DMS 273 (cell line): Measurements from ENCODE around the gene COA4.
"Not testable (repeated sequence)": the region's sequence is repeated elsewhere in the genome, so short reads cannot be mapped to it uniquely, and the experiment has no call there.

Source experiments
- DNase-seq: peaks from one replicate; lab custom pipeline; 2025; ENCODE audit not compliant: unreplicated experiment; lab: John Stamatoyannopoulos, UW

Gene COA4

DNA sequence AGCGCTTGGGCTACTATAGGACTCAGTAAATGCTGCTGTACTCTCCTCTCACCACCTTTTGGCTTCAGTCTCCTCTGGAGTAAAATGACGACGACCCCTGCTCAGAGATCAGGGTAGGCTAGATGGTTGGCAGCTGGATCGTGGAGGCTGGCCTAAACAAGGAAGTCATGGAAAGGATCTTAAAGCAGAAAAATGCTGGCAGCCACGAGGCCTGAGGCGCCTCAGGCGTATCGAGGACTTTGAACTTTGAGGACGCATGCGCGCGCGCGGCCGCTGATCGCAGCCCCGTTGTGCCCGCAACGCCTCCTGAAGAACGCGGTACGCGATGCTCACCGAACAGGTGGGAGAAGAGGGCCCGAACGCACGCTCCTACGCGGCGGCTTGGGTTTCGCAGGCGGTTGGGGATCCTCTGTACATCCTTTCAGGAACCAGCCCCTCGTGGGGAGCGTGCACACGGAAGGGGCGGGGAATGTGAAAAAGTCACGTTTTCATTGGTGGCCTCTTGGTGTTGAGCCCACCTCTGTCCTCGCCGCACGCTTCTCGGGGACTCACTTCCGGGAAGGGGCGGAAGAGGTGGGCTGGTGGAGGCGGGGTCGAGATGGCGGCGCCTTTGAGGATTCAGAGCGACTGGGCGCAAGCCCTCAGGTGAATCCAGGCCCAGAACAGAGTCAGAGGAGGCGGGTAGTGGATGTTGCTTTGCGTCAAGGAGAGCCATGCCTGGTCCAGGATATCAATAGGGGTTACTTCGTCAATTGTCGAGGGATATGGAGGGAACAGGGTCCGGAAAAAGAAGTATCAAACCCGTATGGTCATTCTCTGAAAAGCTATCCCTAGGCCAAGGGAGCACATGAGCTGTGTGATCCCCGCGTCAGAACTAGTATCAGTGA lies at the start of gene COA4, which contains the start of gene PAAF1:
Gene COA4 (minus strand): TSS at position 423 of the 887 bp plus-strand sequence. CDS start 3,468 bp downstream, outside the sequence.
Gene PAAF1 (plus strand): TSS at position 576 of the 887 bp plus-strand sequence. CDS start 23 bp downstream, at position 599.
- peak; percentile 99 for DNase-seq

DNA sequence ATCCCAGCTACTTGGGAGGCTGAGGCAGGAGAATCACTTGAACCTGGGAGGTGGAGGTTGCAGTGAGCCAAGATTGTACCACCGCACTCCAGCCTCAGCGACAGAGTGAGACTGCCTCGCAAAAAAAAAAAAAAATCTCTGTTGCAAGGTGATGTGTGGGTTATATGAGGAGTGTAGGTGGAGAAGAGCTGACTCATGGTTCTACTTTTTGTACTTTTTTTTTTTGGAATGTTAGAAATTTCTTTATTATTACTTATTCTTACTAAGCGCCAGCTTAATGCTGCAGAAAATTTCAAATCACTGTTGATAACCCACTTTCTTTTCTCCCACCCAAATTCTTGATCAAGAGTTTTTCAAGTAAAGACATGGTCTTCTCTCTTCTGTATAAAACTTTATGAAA lies 44.5 kb upstream of the COA4 start:
- no peak for DNase-seq

DNA sequence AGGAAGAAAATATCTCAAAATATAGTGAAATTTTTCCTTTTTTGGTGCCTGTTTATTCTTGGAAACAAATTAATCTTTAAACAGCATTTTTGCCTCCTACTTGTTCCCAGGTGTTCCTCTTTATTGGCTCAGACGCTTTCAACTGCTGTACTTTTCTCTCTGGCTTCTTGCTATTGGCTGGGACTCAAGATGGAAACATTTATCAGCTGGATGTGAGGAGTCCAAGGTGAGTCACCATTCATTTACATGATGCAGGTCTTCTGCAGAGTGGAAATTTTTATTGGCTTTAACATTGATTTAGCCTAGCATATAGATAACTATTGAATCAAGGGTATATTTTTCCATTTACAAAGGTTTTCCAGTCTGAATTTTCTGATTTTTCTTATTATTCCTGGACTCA lies 39.8 kb upstream of the COA4 start:
- no peak for DNase-seq

- DNase-seq, result no peak
Measured at GRCh38 chr11:73914284-73914683, 37.6 kb upstream of the COA4 start.

DNA sequence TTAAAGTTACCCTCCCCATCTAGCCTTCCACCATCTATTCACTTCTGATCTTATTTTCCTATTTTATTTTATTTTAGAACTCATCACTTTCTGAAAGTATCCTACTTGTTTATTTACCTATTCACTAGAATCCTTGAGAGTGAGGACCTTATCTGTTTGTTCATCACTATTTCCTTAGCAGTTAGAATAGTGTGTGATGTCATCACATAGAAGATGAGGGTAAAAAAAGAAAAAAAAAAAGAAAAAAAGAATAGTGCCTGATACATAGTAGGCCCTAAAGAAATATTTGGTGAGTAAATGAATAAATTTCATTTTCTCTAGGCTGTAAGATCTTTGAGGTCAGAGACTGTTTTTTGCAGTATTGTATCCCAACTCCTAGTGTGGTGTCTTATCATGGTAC lies 36.8 kb upstream of the COA4 start:
- DNase-seq, result no peak

DNA sequence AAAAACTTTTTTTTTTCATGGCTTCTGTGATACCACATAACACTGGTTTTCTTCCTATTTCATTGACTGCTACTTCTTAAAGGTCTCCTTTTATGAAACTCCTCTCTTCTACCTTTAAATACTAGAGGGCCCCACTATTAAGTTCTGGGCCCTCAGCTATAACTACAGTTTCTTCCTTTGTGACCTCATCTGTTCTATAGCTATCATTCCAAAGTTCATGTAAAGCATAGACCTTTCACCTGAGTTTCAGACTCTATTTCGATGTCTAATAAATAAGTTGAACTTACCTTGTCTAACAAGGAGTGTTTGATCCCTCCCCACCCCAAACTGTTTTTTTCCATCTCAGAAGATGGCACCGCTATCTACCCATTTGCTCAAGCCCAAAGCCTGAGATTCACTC lies 35.4 kb upstream of the COA4 start:
- no peak for DNase-seq

- no peak for DNase-seq
Measured at GRCh38 chr11:73907191-73907590, 30.5 kb upstream of the COA4 start.

DNA sequence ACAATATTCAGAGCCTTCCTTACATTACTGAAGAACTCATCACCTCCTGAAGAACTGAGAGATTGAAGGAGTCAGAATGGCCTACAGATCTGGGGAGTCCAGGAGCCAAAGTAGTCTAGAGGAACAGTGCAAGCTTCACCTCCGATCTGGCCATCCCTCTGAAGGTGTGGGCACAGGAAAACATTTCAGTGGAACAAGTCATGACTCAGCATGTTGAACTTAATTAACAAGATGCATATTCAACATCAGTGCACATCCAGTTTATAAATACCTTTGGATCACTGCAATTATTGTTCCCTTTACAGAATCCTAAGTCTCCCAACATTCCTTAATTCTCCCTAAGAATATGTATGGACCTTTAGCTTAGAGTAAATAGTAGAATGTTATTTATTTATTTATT lies 25.7 kb upstream of the COA4 start:
- no peak for DNase-seq

DNA sequence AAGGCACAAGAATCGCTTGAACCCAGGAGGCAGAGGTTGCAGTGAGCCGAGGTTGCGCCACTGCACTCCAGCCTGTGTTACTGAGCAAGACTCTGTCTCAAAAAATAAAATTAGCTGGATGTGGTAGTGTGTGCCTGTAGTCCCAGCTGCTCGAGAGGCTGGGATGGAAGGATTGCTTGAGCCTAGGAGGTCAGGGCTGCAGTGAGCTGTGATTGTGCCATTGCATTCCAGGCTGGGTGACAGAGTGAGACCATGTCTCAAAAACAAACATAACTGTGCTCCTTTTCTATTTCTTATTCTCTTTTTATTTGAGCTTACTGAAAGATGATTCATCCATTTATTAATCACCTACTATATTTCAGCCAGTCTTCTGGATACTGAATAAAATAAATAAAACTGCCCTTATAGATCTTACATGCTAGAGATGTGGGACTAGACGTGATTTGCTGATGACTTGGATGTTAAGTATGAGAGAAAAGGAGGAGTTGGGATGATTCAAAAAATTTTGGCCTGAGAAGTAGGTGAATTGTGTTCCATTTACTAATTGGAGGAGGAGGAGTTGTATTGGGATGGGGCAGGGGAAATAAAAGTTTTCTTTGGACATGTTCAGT lies 18.2 kb upstream of the COA4 start:
- DNase-seq, result no peak

GRCh38 chr11:73893041-73893440 lies 16.4 kb upstream of the COA4 start:
- DNase-seq, result no peak

- DNase-seq, result no peak
Measured at GRCh38 chr11:73889536-73889935, 12.9 kb upstream of the COA4 start.

DNA sequence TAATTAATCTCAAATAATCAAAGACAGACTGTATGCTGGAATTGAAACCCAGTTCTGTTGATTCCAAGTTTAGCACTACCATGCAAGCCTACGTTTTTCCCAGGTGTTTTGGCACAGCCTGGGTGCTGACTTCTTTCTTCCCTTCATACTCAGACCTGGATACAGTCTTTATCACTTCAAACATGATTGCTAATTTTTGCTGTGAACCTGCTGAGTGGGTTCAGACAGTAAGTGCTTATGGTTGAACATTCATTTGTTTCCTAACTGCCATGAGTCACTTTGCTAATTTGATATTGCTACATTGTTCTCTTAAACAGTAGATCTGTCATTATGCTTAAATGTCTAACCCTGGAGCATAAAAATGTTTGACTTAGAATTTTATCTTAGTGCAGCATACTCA lies 12.4 kb upstream of the COA4 start:
- DNase-seq, result no peak

DNA sequence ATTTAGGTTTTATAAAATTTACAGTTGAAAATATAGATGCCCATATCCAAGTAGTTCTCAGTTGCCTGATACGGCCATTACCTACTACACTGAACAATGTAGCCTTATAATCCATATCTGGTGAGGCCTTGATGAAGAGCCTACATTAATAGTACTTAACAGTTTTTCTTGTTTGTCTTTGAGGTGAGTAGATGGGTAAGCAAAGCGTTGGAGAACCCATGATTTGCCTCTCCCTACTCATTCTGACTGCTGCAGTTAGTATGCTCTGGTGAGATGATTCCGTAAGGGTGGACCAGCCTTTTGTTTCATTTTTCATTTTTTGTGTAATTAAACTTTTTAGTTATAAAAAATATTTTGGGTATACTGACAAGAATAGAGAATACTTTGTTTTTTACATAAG lies 11.6 kb upstream of the COA4 start:
- no peak for DNase-seq

- DNase-seq, result no peak
Measured at GRCh38 chr11:73883856-73884255, 7.2 kb upstream of the COA4 start.

- not testable (repeated sequence) for DNase-seq
Measured at GRCh38 chr11:73880449-73880848, 3.8 kb upstream of the COA4 start.

GRCh38 chr11:73878771-73879170 lies 2.1 kb upstream of the COA4 start:
- no peak for DNase-seq

- peak; percentile 38 for DNase-seq
Measured at GRCh38 chr11:73875840-73876239, 806 bp downstream of the COA4 start.

- DNase-seq, result peak; percentile 60
Measured at GRCh38 chr11:73875380-73875779, 1.3 kb downstream of the COA4 start.

DNA sequence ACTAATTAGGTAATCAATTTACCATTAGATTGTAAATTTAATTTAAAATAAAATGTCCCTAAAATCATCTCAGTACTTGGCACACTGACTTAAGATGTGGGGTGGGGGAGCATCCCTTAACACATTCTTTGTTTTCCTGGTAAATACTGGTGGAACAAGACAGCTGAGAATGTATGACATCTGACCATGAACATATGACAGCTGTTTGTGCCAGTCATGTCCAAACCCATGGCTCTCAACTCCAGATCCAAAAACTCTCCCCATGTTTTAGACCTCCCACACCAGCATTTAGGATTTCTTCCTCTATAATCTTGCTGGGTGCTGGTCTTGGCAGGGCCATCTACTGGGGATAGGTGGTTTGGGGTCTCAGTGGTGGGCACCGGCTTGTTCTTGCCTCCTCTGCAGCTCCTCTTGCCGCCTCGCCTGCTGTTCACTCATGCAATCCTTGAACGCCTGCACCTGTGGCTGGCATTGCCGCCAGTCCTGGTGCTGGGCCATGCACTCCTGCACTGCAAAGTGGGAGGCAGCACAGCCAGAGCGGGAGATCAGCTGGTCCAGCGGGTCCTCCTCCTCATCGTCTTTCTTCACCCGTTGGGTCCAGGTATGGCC lies 3.8 kb downstream of the COA4 start:
- no peak for DNase-seq

DNA sequence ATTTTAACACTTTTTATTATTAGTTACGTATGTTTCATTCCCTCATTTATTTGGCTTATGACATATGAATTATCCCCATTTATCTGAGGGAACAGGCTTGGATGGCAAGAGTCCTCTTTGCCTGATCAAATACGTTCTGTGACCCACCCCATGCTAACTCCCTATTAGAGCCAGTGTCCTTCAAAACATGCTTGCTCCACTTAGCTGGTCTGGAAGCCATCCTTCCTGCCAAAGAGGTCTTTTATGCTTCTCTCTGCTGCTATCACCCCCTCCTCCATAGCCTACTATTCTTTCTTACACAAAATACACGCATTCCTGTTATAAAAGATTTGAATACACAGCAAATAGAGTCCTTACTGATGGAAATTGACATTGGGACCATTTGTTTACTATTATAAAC lies 6.4 kb downstream of the COA4 start:
- no peak for DNase-seq

DNA sequence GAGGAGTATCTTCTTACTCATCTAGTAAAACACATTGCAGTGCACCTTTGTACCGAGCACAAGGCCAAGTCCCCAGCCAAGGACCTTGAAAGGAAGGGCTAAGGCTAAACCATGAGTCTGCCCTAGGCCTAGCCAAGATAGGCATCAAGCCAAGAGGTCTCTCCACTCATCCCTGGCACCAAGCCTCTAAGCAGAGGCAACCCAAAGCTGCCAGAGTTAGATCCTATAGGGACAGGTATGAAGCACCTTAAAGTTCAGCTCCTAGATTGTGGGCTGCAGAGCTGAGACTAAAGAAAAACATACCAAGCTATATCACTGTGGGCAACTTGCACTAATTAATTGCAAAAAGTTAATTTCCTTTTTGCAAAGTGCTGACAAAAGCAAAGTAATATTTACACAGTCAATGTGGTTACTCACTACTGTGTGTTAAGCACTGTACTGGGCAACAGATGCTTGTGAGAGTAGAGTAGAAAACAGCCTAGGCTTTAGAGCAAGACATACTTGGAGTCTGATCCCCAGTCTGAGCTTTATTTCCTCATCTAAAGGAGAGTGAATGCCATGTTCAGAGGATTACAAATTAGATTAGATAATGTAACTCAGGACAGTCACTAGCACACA lies 7.2 kb downstream of the COA4 start:
- DNase-seq, result peak; percentile 21
